ENCODE data around the gene RHOBTB3. TPM values are rescaled to one million over a fixed set of nuclear protein-coding genes. Genes with fewer than 3 reads are reported as not detected.
A peak's percentile ranks its signal among the peaks of the same experiment; 100 is the strongest.

RHOBTB3 gene
- total and polyA plus RNA-seq, 10 of the 15 experiments (the other 5 are each of a cell fraction or from before 2014, with no cell fraction given): 3.6 to 42.8 (median 8.4) TPM

GRCh38 chr5:95808686-95809413, 77.7 kb downstream of the RHOBTB3 start:
- ChIA-PET POLR2A (interaction anchor here (0.6 to 5.1 kb wide), 15 partner anchors 12 to 166 kb away, joined by 3 to 153 read pairs (median 4); partner anchors contain the start of genes GLRX and RFESD), CTCF (interaction anchor here (0.7 to 6.0 kb wide), 21 partner anchors 9 to 164 kb away, joined by 3 to 57 read pairs (median 5); partner anchors contain the start of genes GLRX and RFESD), SMC1A (ENCODE audit: uncharacterized antibody, unreplicated experiment) (interaction anchor here (0.8 to 10.4 kb wide), 26 partner anchors 11 to 1115 kb away, joined by 3 to 217 read pairs (median 6); partner anchors contain the start of genes GLRX and RHOBTB3), RAD21 (ENCODE audit: unreplicated experiment) (interaction anchor here (1.0 to 6.9 kb wide), 22 partner anchors 9 to 162 kb away, joined by 3 to 149 read pairs (median 8); partner anchors contain the start of genes GLRX, RFESD and RHOBTB3)
- Histone ChIP-seq H3K27ac (ENCODE audit: control insufficient read depth, insufficient read depth) (peak overlapping the region; percentile 97), H3K9me3 (replicated peaks; ENCODE audit: control insufficient read depth, insufficient read depth, low read length) (no peaks in the 10 kb centered on the region; the same call in 2 of the 3 replicates), H3K9ac (ENCODE audit: control insufficient read depth, insufficient read depth, low read length) (peak overlapping the region; percentile 73), H3K27me3 (replicated peaks in 1 of 2; ENCODE audit: control insufficient read depth in 2 of 2, insufficient read depth in 2 of 2, low read length in 1 of 2) (no peaks in the 10 kb centered on the region), H3K79me2 (ENCODE audit: control insufficient read depth, insufficient read depth, low read length) (no peaks in the 10 kb centered on the region; the same call in 1 of the 2 replicates), H3K4me1 (ENCODE audit: control insufficient read depth, insufficient read depth, low read length) (peaks cover 29% of the 10 kb centered on the region), H4K20me1 (ENCODE audit: control insufficient read depth, insufficient read depth) (no peaks in the 10 kb centered on the region), H3K4me3 (peak overlapping the region; percentile 36; the same call in 1 of the 2 replicates), H3K36me3 (ENCODE audit: control insufficient read depth in 2 of 2, insufficient read depth in 2 of 2, low read length in 1 of 2) (peaks cover 0 to 3% of the 10 kb centered on the region in 2 experiments; a peak in 2 of 4 replicates), H3K4me2 (ENCODE audit: control insufficient read depth, insufficient read depth) (peak overlapping the region; percentile 88), H2AFZ (ENCODE audit: control insufficient read depth, low read depth, low read length) (peak overlapping the region; percentile 79)
- TSS peak; percentile 81 for BruUV-seq (replicated peaks)
- under 1% methylated on average over 10 of the region's 10 CpGs for WGBS (ENCODE audit: insufficient coverage, insufficient replicate concordance, low lambda C conversion rate, missing lambda C conversion rate)
- ATAC-seq: peak; percentile 100
- in situ Hi-C loops (cut with MboI) (no loop called here), intact Hi-C loops (cut with micrococcal nuclease; ENCODE audit: unreplicated experiment) (loop anchor here (1.0 kb wide), 1 partner anchor 25 kb away; no protein-coding TSS in a partner anchor)
- peak; percentile 98 for DNase-seq (ENCODE audit: low read depth, low spot score)
- FAIRE-seq: peak; percentile 99
- TF ChIP-seq E4F1 (IDR thresholded peaks at IDR 0.05; ENCODE audit: borderline replicate concordance, partially characterized antibody): peak; percentile 40
- TF ChIP-seq ZBTB11 (CRISPR knock-in tag; IDR thresholded peaks at IDR 0.05): no peak
- no peak for TF ChIP-seq RELA (IDR thresholded peaks at IDR 0.05; ENCODE audit: borderline replicate concordance, partially characterized antibody)
- TF ChIP-seq CHD2 (IDR thresholded peaks at IDR 0.05; ENCODE audit: borderline replicate concordance, low read depth, low read length): 0 out of 2 replicates have a peak, but pooled peaks have one; percentile 36
- TF ChIP-seq CHD1 (IDR thresholded peaks at IDR 0.05; ENCODE audit: low read depth, low read length): no peak
- TF ChIP-seq JUND (IDR thresholded peaks at IDR 0.05; ENCODE audit: low read depth, low read length): no peak
- no peak for TF ChIP-seq HDAC2 (IDR thresholded peaks at IDR 0.05)
- TF ChIP-seq MAX (IDR thresholded peaks at IDR 0.05; ENCODE audit: low read depth, low read length): no peak
- TF ChIP-seq GATAD2B (conservative IDR thresholded peaks at IDR 0.05; ENCODE audit: low read depth): 0 out of 2 replicates have a peak, but pooled peaks have one; percentile 35
- TF ChIP-seq PKNOX1 (IDR thresholded peaks at IDR 0.05): no peak
- TF ChIP-seq NFXL1 (IDR thresholded peaks at IDR 0.05; ENCODE audit: borderline replicate concordance): no peak
- no peak for TF ChIP-seq EGR1 (IDR thresholded peaks at IDR 0.05; ENCODE audit: borderline replicate concordance in 1 of 2, low read depth in 2 of 2, low read length in 2 of 2)
